GM12872 (cell line): ENCODE results near the gene ZNF778.

ENCODE experiments used
- CTCF ChIP-seq: IDR thresholded peaks from 3 replicates; pipeline ENCODE4 v1.5.1; 2011; ENCODE audit warnings: low read depth, mild to moderate bottlenecking, low read length, moderate library complexity; ENCODE audit not compliant: insufficient read depth

ZNF778 gene

GRCh38 chr16:89172528-89173173 lies 44.9 kb upstream of the ZNF778 start:
- TF ChIP-seq CTCF = no peak

GRCh38 chr16:89173174-89173921 lies 44.2 kb upstream of the ZNF778 start:
- no peak for TF ChIP-seq CTCF

GRCh38 chr16:89174055-89174827 lies 43.3 kb upstream of the ZNF778 start:
- no peak for TF ChIP-seq CTCF

GRCh38 chr16:89174877-89175276 lies 42.6 kb upstream of the ZNF778 start:
- TF ChIP-seq CTCF = no peak

- TF ChIP-seq CTCF = no peak
These were observed 42.0 kb upstream of the ZNF778 start for GRCh38 chr16:89175280-89176146.

GRCh38 chr16:89176147-89176690 lies 41.3 kb upstream of the ZNF778 start:
- no peak for TF ChIP-seq CTCF

GRCh38 chr16:89176717-89177116 lies 40.8 kb upstream of the ZNF778 start:
- TF ChIP-seq CTCF = no peak
